Peyer's patch (tissue), 4 donors: ENCODE results near the gene OR9Q1.

ENCODE experiments used
- CTCF ChIP-seq, 6 experiments: fragments of 450-650 bp in 4 of 6; fragments of 200-600 bp in 2 of 6; sonication (generic) in 1 of 6; IDR thresholded peaks; one replicate each; pipeline ENCODE4 v1.5.1; 2017 to 2019; ENCODE audit warnings: antibody characterized with exemption in 6 of 6, mild to moderate bottlenecking in 3 of 6, moderate library complexity in 1 of 6
- POLR2A ChIP-seq, 2 donors: fragments of 450-650 bp; IDR thresholded peaks; one replicate each; pipeline ENCODE4 v1.5.1; 2017; ENCODE audit warnings: antibody characterized with exemption in 2 of 2, mild to moderate bottlenecking in 2 of 2, moderate library complexity in 2 of 2

- TF ChIP-seq POLR2A (IDR thresholded peaks at IDR 0.05), result no peak
- TF ChIP-seq CTCF (IDR thresholded peaks at IDR 0.05), result no peak
Measured at GRCh38 chr11:58003036-58003435, 20.6 kb upstream of the OR9Q1 start.
